ENCODE data around the gene AGPS.

GRCh38 chr2:177348733-177349693 lies 43.6 kb upstream of the AGPS start:
- TF ChIP-seq POLR2A (IDR thresholded peaks at IDR 0.05) = no peak
- TF ChIP-seq, protein P1, sequence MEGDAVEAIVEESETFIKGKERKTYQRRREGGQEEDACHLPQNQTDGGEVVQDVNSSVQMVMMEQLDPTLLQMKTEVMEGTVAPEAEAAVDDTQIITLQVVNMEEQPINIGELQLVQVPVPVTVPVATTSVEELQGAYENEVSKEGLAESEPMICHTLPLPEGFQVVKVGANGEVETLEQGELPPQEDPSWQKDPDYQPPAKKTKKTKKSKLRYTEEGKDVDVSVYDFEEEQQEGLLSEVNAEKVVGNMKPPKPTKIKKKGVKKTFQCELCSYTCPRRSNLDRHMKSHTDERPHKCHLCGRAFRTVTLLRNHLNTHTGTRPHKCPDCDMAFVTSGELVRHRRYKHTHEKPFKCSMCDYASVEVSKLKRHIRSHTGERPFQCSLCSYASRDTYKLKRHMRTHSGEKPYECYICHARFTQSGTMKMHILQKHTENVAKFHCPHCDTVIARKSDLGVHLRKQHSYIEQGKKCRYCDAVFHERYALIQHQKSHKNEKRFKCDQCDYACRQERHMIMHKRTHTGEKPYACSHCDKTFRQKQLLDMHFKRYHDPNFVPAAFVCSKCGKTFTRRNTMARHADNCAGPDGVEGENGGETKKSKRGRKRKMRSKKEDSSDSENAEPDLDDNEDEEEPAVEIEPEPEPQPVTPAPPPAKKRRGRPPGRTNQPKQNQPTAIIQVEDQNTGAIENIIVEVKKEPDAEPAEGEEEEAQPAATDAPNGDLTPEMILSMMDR (IDR thresholded peaks at IDR 0.05) = no peak
